GM12878 (cell line): ENCODE measurements around the gene NFE2L2. TPM values are rescaled to one million over a fixed set of nuclear protein-coding genes. Genes with fewer than 3 reads are reported as not detected.

ENCODE experiments used
- BCL3 ChIP-seq: IDR thresholded peaks from 2 replicates; pipeline ENCODE4 v1.6.1; 2011; ENCODE audit warnings: borderline replicate concordance, low read depth, mild to moderate bottlenecking, moderate library complexity, low read length; ENCODE audit not compliant: insufficient read depth, poor library complexity, severe bottlenecking
- BMI1 ChIP-seq: fragments of 450-650 bp; IDR thresholded peaks from 2 replicates; pipeline ENCODE4 v1.6.1; 2016; ENCODE audit warnings: mild to moderate bottlenecking, moderate library complexity, borderline replicate concordance
- HDGF ChIP-seq: fragments of 450-650 bp; IDR thresholded peaks from 2 replicates; pipeline ENCODE4 v1.6.1; 2016; ENCODE audit warnings: antibody characterized with exemption
- IKZF2 ChIP-seq, 2 experiments: fragments of 450-650 bp; IDR thresholded peaks; 2 replicates each; pipeline ENCODE4 v1.6.1; 2017; ENCODE audit warnings: mild to moderate bottlenecking in 2 of 2, moderate library complexity in 2 of 2
- KAT2A ChIP-seq: conservative IDR thresholded peaks from 2 replicates; pipeline ENCODE4 v1.6.1; 2011; ENCODE audit warnings: low read depth, low read length; ENCODE audit not compliant: control insufficient read depth
- RBBP5 ChIP-seq: fragments of 200-600 bp; sonication (generic); conservative IDR thresholded peaks from 2 replicates; pipeline ENCODE4 v1.6.1; 2016
- SIN3A ChIP-seq: IDR thresholded peaks from 2 replicates; pipeline ENCODE4 v1.6.1; 2012; ENCODE audit warnings: low read depth, low read length, improper control_type of control experiment
- SIX5 ChIP-seq: IDR thresholded peaks from 2 replicates; pipeline ENCODE4 v1.6.1; 2011; ENCODE audit warnings: mild to moderate bottlenecking, low read depth, low read length, moderate library complexity; ENCODE audit not compliant: severe bottlenecking
- SMARCA5 ChIP-seq: fragments of 450-650 bp; IDR thresholded peaks from 2 replicates; pipeline ENCODE4 v1.6.1; 2017; ENCODE audit warnings: mild to moderate bottlenecking
- SREBF2 ChIP-seq: IDR thresholded peaks from 2 replicates; pipeline ENCODE4 v1.6.1; 2012; ENCODE audit warnings: mild to moderate bottlenecking, low read length
- polyA plus RNA-seq, 11 experiments: library from polyadenylated mRNA; depleted of rRNA in 4 of 11; unstranded in 6 of 11; stranded (reverse) in 5 of 11; fragments of >200 nt; fragmentation: Nextera tagmentation in 4 of 11; fragmentation: Illumina TruSeq in 1 of 11; extraction: Ambion mirVana in 4 of 11; extraction: Trizol in 1 of 11; gene quantifications; 1 replicate in 1 of 11; 2 replicates in 10 of 11; pipeline versions ENCODE4 v1.2.1 to v1.2.3, GENCODE V29; 2011 to 2016; ENCODE audit warnings: inconsistent platforms in 2 of 11, missing spikeins in 2 of 11, low read depth in 1 of 11
- total RNA-seq, 4 experiments: library from RNA; depleted of rRNA in 3 of 4; stranded (reverse); fragments of >200 nt in 3 of 4; fragmentation: Illumina TruSeq in 1 of 4; extraction: Trizol in 1 of 4; gene quantifications; 2 replicates each; pipeline versions ENCODE4 v1.2.1 to v1.2.3, GENCODE V29; 2013 to 2021
- TF ChIP-seq, protein P1 (sequence below): fragments of 450-650 bp; IDR thresholded peaks from 2 replicates; pipeline ENCODE4 v1.6.1; 2016; ENCODE audit warnings: mild to moderate bottlenecking, moderate library complexity, borderline replicate concordance
- TF ChIP-seq, protein P2 (sequence below): IDR thresholded peaks from 2 replicates; pipeline ENCODE4 v1.6.1; 2012; ENCODE audit warnings: low read depth, low read length, improper control_type of control experiment
- TF ChIP-seq, protein P3 (sequence below): fragments of 450-650 bp; IDR thresholded peaks from 2 replicates; pipeline ENCODE4 v1.6.1; 2014; ENCODE audit warnings: mild to moderate bottlenecking
- TF ChIP-seq, protein P4 (sequence below): IDR thresholded peaks from 2 replicates; pipeline ENCODE4 v1.6.1; 2011; ENCODE audit warnings: low read depth, mild to moderate bottlenecking, low read length, moderate library complexity, borderline replicate concordance; ENCODE audit errors: extremely low read depth
- TF ChIP-seq, protein P5 (sequence below): IDR thresholded peaks from 2 replicates; pipeline ENCODE4 v1.6.1; 2012; ENCODE audit warnings: low read depth, low read length, improper control_type of control experiment
- TF ChIP-seq, protein P6 (sequence below): fragments of 450-650 bp; IDR thresholded peaks from 2 replicates; pipeline ENCODE4 v1.6.1; 2016; ENCODE audit warnings: mild to moderate bottlenecking

The NFE2L2 gene
- total and polyA plus RNA-seq, 10 of the 15 experiments (the other 5 are each of a cell fraction or from before 2014, with no cell fraction given) = 18.4 to 69.8 (median 37.1) TPM

GRCh38 chr2:177212106-177212890, 52.2 kb downstream of the NFE2L2 start, which contains the start of gene HNRNPA3 (continued):
- TF ChIP-seq, protein P1, sequence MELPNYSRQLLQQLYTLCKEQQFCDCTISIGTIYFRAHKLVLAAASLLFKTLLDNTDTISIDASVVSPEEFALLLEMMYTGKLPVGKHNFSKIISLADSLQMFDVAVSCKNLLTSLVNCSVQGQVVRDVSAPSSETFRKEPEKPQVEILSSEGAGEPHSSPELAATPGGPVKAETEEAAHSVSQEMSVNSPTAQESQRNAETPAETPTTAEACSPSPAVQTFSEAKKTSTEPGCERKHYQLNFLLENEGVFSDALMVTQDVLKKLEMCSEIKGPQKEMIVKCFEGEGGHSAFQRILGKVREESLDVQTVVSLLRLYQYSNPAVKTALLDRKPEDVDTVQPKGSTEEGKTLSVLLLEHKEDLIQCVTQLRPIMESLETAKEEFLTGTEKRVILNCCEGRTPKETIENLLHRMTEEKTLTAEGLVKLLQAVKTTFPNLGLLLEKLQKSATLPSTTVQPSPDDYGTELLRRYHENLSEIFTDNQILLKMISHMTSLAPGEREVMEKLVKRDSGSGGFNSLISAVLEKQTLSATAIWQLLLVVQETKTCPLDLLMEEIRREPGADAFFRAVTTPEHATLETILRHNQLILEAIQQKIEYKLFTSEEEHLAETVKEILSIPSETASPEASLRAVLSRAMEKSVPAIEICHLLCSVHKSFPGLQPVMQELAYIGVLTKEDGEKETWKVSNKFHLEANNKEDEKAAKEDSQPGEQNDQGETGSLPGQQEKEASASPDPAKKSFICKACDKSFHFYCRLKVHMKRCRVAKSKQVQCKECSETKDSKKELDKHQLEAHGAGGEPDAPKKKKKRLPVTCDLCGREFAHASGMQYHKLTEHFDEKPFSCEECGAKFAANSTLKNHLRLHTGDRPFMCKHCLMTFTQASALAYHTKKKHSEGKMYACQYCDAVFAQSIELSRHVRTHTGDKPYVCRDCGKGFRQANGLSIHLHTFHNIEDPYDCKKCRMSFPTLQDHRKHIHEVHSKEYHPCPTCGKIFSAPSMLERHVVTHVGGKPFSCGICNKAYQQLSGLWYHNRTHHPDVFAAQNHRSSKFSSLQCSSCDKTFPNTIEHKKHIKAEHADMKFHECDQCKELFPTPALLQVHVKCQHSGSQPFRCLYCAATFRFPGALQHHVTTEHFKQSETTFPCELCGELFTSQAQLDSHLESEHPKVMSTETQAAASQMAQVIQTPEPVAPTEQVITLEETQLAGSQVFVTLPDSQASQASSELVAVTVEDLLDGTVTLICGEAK = no peak; the same call in 1 of the 2 replicates
- TF ChIP-seq, protein P2, sequence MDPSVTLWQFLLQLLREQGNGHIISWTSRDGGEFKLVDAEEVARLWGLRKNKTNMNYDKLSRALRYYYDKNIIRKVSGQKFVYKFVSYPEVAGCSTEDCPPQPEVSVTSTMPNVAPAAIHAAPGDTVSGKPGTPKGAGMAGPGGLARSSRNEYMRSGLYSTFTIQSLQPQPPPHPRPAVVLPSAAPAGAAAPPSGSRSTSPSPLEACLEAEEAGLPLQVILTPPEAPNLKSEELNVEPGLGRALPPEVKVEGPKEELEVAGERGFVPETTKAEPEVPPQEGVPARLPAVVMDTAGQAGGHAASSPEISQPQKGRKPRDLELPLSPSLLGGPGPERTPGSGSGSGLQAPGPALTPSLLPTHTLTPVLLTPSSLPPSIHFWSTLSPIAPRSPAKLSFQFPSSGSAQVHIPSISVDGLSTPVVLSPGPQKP = no peak
- TF ChIP-seq SIN3A (peak; percentile 40; the same call in 1 of the 2 replicates), KAT2A (no peak), SREBF2 (peak; percentile 35; the same call in 1 of the 2 replicates), SMARCA5 (0 out of 2 replicates have a peak, but pooled peaks have one; percentile 37), IKZF2 (IDR thresholded peaks at IDR 0.05) (peak; percentile 72 to 77), SIX5 (no peak), RBBP5 (no peak), BMI1 (no peak), HDGF (peak; percentile 60; the same call in 1 of the 2 replicates), BCL3 (no peak)
- TF ChIP-seq, protein P3, sequence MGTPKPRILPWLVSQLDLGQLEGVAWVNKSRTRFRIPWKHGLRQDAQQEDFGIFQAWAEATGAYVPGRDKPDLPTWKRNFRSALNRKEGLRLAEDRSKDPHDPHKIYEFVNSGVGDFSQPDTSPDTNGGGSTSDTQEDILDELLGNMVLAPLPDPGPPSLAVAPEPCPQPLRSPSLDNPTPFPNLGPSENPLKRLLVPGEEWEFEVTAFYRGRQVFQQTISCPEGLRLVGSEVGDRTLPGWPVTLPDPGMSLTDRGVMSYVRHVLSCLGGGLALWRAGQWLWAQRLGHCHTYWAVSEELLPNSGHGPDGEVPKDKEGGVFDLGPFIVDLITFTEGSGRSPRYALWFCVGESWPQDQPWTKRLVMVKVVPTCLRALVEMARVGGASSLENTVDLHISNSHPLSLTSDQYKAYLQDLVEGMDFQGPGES = 0 out of 2 replicates have a peak, but pooled peaks have one; percentile 27
- TF ChIP-seq, protein P4, sequence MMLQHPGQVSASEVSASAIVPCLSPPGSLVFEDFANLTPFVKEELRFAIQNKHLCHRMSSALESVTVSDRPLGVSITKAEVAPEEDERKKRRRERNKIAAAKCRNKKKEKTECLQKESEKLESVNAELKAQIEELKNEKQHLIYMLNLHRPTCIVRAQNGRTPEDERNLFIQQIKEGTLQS = peak; percentile 71; the same call in 1 of the 2 replicates
- TF ChIP-seq, protein P5, sequence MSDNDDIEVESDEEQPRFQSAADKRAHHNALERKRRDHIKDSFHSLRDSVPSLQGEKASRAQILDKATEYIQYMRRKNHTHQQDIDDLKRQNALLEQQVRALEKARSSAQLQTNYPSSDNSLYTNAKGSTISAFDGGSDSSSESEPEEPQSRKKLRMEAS = 0 out of 2 replicates have a peak, but pooled peaks have one; percentile 6
- TF ChIP-seq, protein P6, sequence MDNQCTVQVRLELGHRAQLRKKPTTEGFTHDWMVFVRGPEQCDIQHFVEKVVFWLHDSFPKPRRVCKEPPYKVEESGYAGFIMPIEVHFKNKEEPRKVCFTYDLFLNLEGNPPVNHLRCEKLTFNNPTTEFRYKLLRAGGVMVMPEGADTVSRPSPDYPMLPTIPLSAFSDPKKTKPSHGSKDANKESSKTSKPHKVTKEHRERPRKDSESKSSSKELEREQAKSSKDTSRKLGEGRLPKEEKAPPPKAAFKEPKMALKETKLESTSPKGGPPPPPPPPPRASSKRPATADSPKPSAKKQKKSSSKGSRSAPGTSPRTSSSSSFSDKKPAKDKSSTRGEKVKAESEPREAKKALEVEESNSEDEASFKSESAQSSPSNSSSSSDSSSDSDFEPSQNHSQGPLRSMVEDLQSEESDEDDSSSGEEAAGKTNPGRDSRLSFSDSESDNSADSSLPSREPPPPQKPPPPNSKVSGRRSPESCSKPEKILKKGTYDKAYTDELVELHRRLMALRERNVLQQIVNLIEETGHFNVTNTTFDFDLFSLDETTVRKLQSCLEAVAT = peak; percentile 79
